ENCODE measurements around the gene ARPC2. TPM values are rescaled to one million over a fixed set of nuclear protein-coding genes. Genes with fewer than 3 reads are reported as not detected.

The ARPC2 gene
- total RNA-seq, 4 donors from 2014 or later: 65.5 to 343 (median 275) TPM

- Histone ChIP-seq H3K27ac (peak overlapping the region; percentile 96 to 98 (median 98)), H3K4me3 (peak overlapping the region in 1 of 4 donors; percentile 14), H3K4me1 (peaks cover 45 to 63% (median 59%) of the 10 kb centered on the region in 4 donors), H3K27me3 (no peaks in the 10 kb centered on the region), H3K36me3 (peaks cover 0 to 40% (median 15%) of the 10 kb centered on the region in 4 donors), H3K9me3 (no peaks in the 10 kb centered on the region)
- DNase-seq: no peak
- intact Hi-C loops (cut with DNase I; ENCODE audit: low total_unique reads): no loop called here
- in situ Hi-C loops (cut with MboI; ENCODE audit: low pct_ligation_motif_present in 1 of 4, low pct_unique_long_range_greater_than_20kb in 1 of 4, low sequenced_read_pairs in 3 of 4): loop anchor here in 2 of 4 donors (25.0 kb wide), 1 partner anchor 105 kb away; the partner anchor contains the start of genes CTDSP1 (in 2 of the 2) and SLC11A1 (in 2 of the 2)
- 58% methylated on average over 13 of the region's 17 CpGs; no CpG with 5 or more reads in 1 of the 2 donors for WGBS, 2 donors (ENCODE audit: low coverage in 1 of 2)
- TF ChIP-seq POLR2AphosphoS5 (IDR thresholded peaks at IDR 0.05): peak in 1 of 3 donors; percentile 42
- TF ChIP-seq EP300 (IDR thresholded peaks at IDR 0.05; ENCODE audit: low read depth): no peak
Measured at GRCh38 chr2:218282173-218282991, 65.4 kb downstream of the ARPC2 start.

GRCh38 chr2:218284106-218284811 is 67.3 kb downstream of the ARPC2 start:
- Histone ChIP-seq H3K36me3 (peaks cover 0 to 23% (median 11%) of the 10 kb centered on the region in 4 donors), H3K27ac (peak overlapping the region; percentile 96 to 98 (median 98)), H3K4me1 (peaks cover 61 to 82% (median 78%) of the 10 kb centered on the region in 4 donors), H3K27me3 (no peaks in the 10 kb centered on the region), H3K4me3 (no peak overlapping the region), H3K9me3 (no peaks in the 10 kb centered on the region)
- WGBS, 2 donors (ENCODE audit: low coverage in 1 of 2): 50 to 75% methylated on average over 4 to 16 of the region's 16 CpGs
- intact Hi-C loops (cut with DNase I; ENCODE audit: low total_unique reads): no loop called here
- in situ Hi-C loops (cut with MboI; ENCODE audit: low pct_ligation_motif_present in 1 of 4, low pct_unique_long_range_greater_than_20kb in 1 of 4, low sequenced_read_pairs in 3 of 4): loop anchor here in 2 of 4 donors (25.0 kb wide), 1 partner anchor 103 kb away; the partner anchor contains the start of genes CTDSP1 (in 2 of the 2) and SLC11A1 (in 2 of the 2)
- DNase-seq: peak; percentile 75
- TF ChIP-seq EP300 (IDR thresholded peaks at IDR 0.05; ENCODE audit: low read depth): no peak
- TF ChIP-seq POLR2AphosphoS5 (IDR thresholded peaks at IDR 0.05): peak in 2 of 3 donors; percentile 35 to 42
- no peak for TF ChIP-seq POLR2A (IDR thresholded peaks at IDR 0.05)

GRCh38 chr2:218285604-218286003 is 68.6 kb downstream of the ARPC2 start:
- Histone ChIP-seq H3K36me3 (peaks cover 0 to 11% (median 5%) of the 10 kb centered on the region in 4 donors), H3K27me3 (no peaks in the 10 kb centered on the region), H3K4me3 (peak overlapping the region in 2 of 4 donors; percentile 29 to 39), H3K4me1 (peaks cover 73 to 95% (median 92%) of the 10 kb centered on the region in 4 donors), H3K27ac (peak overlapping the region; percentile 96 to 98 (median 98)), H3K9me3 (no peaks in the 10 kb centered on the region)
- DNase-seq: no peak
- in situ Hi-C loops (cut with MboI; ENCODE audit: low pct_ligation_motif_present in 1 of 4, low pct_unique_long_range_greater_than_20kb in 1 of 4, low sequenced_read_pairs in 3 of 4) (loop anchor here in 2 of 4 donors (25.0 kb wide), 1 partner anchor 102 kb away; the partner anchor contains the start of genes CTDSP1 (in 2 of the 2) and SLC11A1 (in 2 of the 2)), intact Hi-C loops (cut with DNase I; ENCODE audit: low total_unique reads) (no loop called here)
- 41 to 43% methylated on average over 1 to 6 of the region's 6 CpGs for WGBS, 2 donors (ENCODE audit: low coverage in 1 of 2)
- TF ChIP-seq POLR2AphosphoS5 (IDR thresholded peaks at IDR 0.05) (peak in 1 of 3 donors; percentile 6), EP300 (IDR thresholded peaks at IDR 0.05; ENCODE audit: low read depth) (no peak), CTCF (IDR thresholded peaks at IDR 0.05) (no peak)

GRCh38 chr2:218286570-218287459 is 69.8 kb downstream of the ARPC2 start:
- Histone ChIP-seq H3K27me3 (no peaks in the 10 kb centered on the region), H3K4me1 (peaks cover 77 to 98% (median 95%) of the 10 kb centered on the region in 4 donors), H3K27ac (peak overlapping the region; percentile 96 to 98 (median 98)), H3K9me3 (no peaks in the 10 kb centered on the region), H3K4me3 (peak overlapping the region; percentile 8 to 39 (median 22)), H3K36me3 (peaks cover 0 to under 1% (median 0%) of the 10 kb centered on the region in 4 donors)
- in situ Hi-C loops (cut with MboI; ENCODE audit: low pct_ligation_motif_present in 1 of 4, low pct_unique_long_range_greater_than_20kb in 1 of 4, low sequenced_read_pairs in 3 of 4) (loop anchor here in 2 of 4 donors (25.0 kb wide), 1 partner anchor 100 kb away; the partner anchor contains the start of genes CTDSP1 (in 2 of the 2) and SLC11A1 (in 2 of the 2)), intact Hi-C loops (cut with DNase I; ENCODE audit: low total_unique reads) (no loop called here)
- TF ChIP-seq EP300 (IDR thresholded peaks at IDR 0.05; ENCODE audit: low read depth): peak; percentile 56
- peak; percentile 88 to 94 (median 88) for TF ChIP-seq POLR2AphosphoS5 (IDR thresholded peaks at IDR 0.05)
- TF ChIP-seq CTCF (IDR thresholded peaks at IDR 0.05): no peak
- TF ChIP-seq POLR2A (IDR thresholded peaks at IDR 0.05): peak; percentile 87
- peak; percentile 96 for DNase-seq
- WGBS, 2 donors (ENCODE audit: low coverage in 1 of 2): 0 to 11% methylated on average over 1 to 11 of the region's 11 CpGs

Measured in transverse colon (tissue), 4 donors.